ENCODE data around the gene IL16. TPM values are rescaled to one million over a fixed set of nuclear protein-coding genes. Genes with fewer than 3 reads are reported as not detected.
"Not testable (repeated sequence)": the region's sequence is repeated elsewhere in the genome, so short reads cannot be mapped to it uniquely, and the experiment has no call there.

IL16 gene
- total and polyA plus RNA-seq, 4 experiments from 2014 or later: 190 to 400 (median 362) TPM

DNA sequence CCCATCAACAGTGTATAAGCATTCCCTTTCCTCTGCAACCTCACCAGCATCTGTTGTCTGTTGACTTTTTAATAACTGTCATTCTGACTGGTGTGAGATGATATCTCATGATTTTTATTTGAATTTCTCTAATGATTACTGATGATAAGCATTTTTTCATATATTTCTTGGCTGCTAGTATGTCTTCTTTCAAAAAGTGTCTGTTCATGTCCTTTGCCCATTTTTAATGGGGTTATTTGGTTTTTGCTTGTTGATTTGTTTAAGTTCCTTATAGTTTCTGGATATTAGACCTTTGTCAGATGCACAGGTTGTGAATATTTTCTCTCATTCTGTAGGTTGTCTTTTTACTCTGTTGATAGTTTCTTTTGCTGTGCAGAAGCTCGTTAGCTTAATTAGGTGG lies 11.3 kb downstream of the IL16 start:
- POLR2A ChIA-PET (ENCODE audit: partially characterized antibody); intact Hi-C loops (cut with micrococcal nuclease); H3K27me3 Mint-ChIP-seq: not testable (repeated sequence)

DNA sequence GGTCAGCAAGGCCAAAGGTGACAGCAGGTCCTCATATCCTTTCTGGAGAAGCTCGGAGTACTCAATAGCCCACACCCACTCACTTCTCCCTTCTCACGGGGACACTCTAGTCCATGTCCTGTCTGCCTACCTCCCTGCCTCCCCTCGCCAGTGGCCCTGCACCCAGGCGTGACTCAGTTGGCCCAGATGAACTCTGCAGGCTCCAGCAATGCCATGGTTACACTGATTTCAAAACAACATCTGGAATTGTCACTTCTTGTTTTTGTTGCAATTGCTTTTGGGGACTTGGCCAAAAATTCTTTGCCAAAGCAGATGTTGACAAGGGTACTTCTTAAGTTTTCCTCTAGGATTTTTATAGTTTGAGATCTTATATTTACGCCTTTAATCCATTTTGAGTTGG lies 13.0 kb downstream of the IL16 start:
- no peaks in the 10 kb centered on the region for H3K27me3 ChIP-seq (ENCODE audit: insufficient read depth, low read length)
- DNase-seq: no peak
- no peak overlapping the region for H3K4me3 ChIP-seq (ENCODE audit: low read length in 2 of 2)
- CTCF ChIA-PET (ENCODE audit: partially characterized antibody): no interaction called here
- Mint-ChIP-seq H3K36me3 (peaks cover 0 to 3% of the 10 kb centered on the region in 2 donors), H3K4me3 (no peak overlapping the region), H3K27me3 (peaks cover 7 to 9% of the 10 kb centered on the region in 2 donors), H3K27ac (no peak overlapping the region), H3K9me3 (peaks cover 0 to 30% (median 18%) of the 10 kb centered on the region in 8 donors), H3K4me1 (no peaks in the 10 kb centered on the region)
- POLR2A ChIA-PET (ENCODE audit: partially characterized antibody): no interaction called here
- H3K36me3 ChIP-seq (ENCODE audit: insufficient read depth, low read length): no peaks in the 10 kb centered on the region
- no peaks in the 10 kb centered on the region for H3K9me3 ChIP-seq (ENCODE audit: control insufficient read depth in 1 of 2, low read length in 2 of 2)
- H3K27ac ChIP-seq (ENCODE audit: low read depth, low read length): no peak overlapping the region
- intact Hi-C loops (cut with micrococcal nuclease): no loop called here
- H3K4me1 ChIP-seq (ENCODE audit: insufficient read depth, low read length): no peaks in the 10 kb centered on the region

More for the DNA sequence above, 11.3 kb downstream of the IL16 start:
- H3K27ac ChIP-seq (ENCODE audit: low read depth, low read length); H3K4me1 ChIP-seq (ENCODE audit: insufficient read depth, low read length); H3K4me3 Mint-ChIP-seq; DNase-seq; H3K27me3 ChIP-seq (ENCODE audit: insufficient read depth, low read length); H3K27ac Mint-ChIP-seq; H3K4me1 Mint-ChIP-seq; H3K36me3 ChIP-seq (ENCODE audit: insufficient read depth, low read length); H3K36me3 Mint-ChIP-seq; H3K9me3 ChIP-seq (ENCODE audit: control insufficient read depth in 1 of 2, low read length in 2 of 2); H3K4me3 ChIP-seq (ENCODE audit: low read length in 2 of 2): not testable (repeated sequence)
- CTCF ChIA-PET (ENCODE audit: partially characterized antibody): interaction anchor here (1.0 kb wide), 1 partner anchor 58 kb away, joined by 3 read pairs; no protein-coding TSS in a partner anchor
- H3K9me3 Mint-ChIP-seq: peaks cover 0 to 15% (median 5%) of the 10 kb centered on the region in 8 donors

DNA sequence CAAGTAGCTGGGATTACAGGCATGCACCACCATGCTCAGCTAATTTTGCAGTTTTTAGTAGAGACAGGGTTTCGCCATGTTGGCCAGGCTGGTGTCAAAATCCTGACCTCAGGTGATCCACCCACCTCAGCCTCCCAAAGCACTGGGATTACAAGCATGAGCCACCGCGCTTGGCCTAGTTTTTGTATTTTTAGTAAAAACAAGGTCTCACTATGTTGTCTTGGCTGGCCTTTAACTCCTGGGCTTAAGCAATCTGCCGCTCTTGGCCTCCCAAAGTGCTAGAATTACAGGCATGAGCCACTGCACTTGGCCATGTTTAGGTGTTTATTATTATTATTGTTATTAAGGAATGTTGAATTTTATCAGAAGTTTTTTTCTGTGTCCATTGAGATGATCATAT lies 14.7 kb downstream of the IL16 start:
- no peaks in the 10 kb centered on the region for H3K9me3 ChIP-seq (ENCODE audit: control insufficient read depth in 1 of 2, low read length in 2 of 2)
- ChIA-PET CTCF (ENCODE audit: partially characterized antibody) (no interaction called here), POLR2A (ENCODE audit: partially characterized antibody) (no interaction called here)
- intact Hi-C loops (cut with micrococcal nuclease): no loop called here
- no peaks in the 10 kb centered on the region for H3K4me1 ChIP-seq (ENCODE audit: insufficient read depth, low read length)
- no peaks in the 10 kb centered on the region for H3K27me3 ChIP-seq (ENCODE audit: insufficient read depth, low read length)
- H3K4me1 Mint-ChIP-seq: no peaks in the 10 kb centered on the region
- no peak overlapping the region for H3K4me3 Mint-ChIP-seq
- no peak overlapping the region for H3K4me3 ChIP-seq (ENCODE audit: low read length in 2 of 2)
- peaks cover 0 to 39% (median 26%) of the 10 kb centered on the region in 8 donors for H3K9me3 Mint-ChIP-seq
- H3K36me3 ChIP-seq (ENCODE audit: insufficient read depth, low read length): no peaks in the 10 kb centered on the region
- no peak for DNase-seq
- no peak overlapping the region for H3K27ac Mint-ChIP-seq
- H3K27me3 Mint-ChIP-seq: peaks cover 8 to 12% of the 10 kb centered on the region in 2 donors
- peaks cover 0 to 9% of the 10 kb centered on the region in 2 donors for H3K36me3 Mint-ChIP-seq
- no peak overlapping the region for H3K27ac ChIP-seq (ENCODE audit: low read depth, low read length)

DNA sequence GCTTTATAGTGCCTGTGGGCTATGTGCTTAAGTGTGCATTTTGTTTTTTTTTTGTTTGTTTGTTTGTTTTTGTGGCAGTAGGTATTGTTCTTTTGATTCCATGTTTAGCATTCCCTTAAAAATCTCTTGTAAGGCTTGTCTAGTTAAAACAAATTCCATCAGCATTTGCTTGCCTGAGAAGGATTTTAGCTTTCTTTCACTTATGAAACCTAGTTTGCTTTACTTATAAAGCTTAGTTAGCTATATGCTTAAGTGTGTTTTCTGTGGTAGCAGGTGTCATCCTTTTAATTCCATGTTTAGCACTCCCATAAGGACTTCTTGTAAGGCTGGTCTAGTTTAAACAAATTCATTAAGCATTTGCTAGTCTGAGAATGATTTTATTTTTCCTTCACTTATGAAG lies 17.3 kb downstream of the IL16 start:
- no peak overlapping the region for H3K27ac ChIP-seq (ENCODE audit: low read depth, low read length)
- no peaks in the 10 kb centered on the region for H3K4me1 Mint-ChIP-seq
- H3K36me3 ChIP-seq (ENCODE audit: insufficient read depth, low read length): no peaks in the 10 kb centered on the region
- ChIA-PET POLR2A (ENCODE audit: partially characterized antibody) (no interaction called here), CTCF (ENCODE audit: partially characterized antibody) (interaction anchor here (1.0 kb wide), 1 partner anchor 52 kb away, joined by 4 read pairs; no protein-coding TSS in a partner anchor)
- H3K4me1 ChIP-seq (ENCODE audit: insufficient read depth, low read length): no peaks in the 10 kb centered on the region
- intact Hi-C loops (cut with micrococcal nuclease): no loop called here
- peaks cover 8 to 9% of the 10 kb centered on the region in 2 donors for H3K27me3 Mint-ChIP-seq
- H3K9me3 ChIP-seq (ENCODE audit: control insufficient read depth in 1 of 2, low read length in 2 of 2): no peaks in the 10 kb centered on the region
- DNase-seq: no peak
- no peak overlapping the region for H3K4me3 Mint-ChIP-seq
- no peak overlapping the region for H3K4me3 ChIP-seq (ENCODE audit: low read length in 2 of 2)
- no peak overlapping the region for H3K27ac Mint-ChIP-seq
- H3K36me3 Mint-ChIP-seq: peaks cover 0 to 9% of the 10 kb centered on the region in 2 donors
- no peaks in the 10 kb centered on the region for H3K27me3 ChIP-seq (ENCODE audit: insufficient read depth, low read length)
- H3K9me3 Mint-ChIP-seq: peaks cover 0 to 28% (median 21%) of the 10 kb centered on the region in 8 donors

DNA sequence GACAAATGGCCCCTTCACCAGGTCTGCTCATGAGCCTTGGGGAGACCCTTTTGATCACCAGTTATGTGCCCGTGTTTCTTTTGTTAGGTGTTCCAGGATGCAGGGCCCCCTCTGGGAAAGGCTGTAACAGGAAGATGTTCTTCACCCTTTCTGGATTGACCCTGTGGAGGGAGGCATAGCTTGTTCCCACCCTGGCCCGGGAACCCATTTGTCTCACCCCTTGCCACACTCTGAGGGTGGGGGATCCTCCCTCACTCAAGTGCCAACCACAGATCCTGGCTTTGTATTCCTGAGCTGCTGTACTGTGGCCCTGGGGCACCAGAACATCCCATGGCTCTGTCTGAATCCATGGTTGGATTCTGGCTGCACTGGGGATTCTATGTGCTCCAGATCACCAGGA lies 18.9 kb downstream of the IL16 start:
- peaks cover 0 to 28% (median 21%) of the 10 kb centered on the region in 8 donors for H3K9me3 Mint-ChIP-seq
- Histone ChIP-seq H3K4me3 (ENCODE audit: low read length in 2 of 2) (no peak overlapping the region), H3K4me1 (ENCODE audit: insufficient read depth, low read length) (no peaks in the 10 kb centered on the region), H3K9me3 (ENCODE audit: control insufficient read depth in 1 of 2, low read length in 2 of 2) (no peaks in the 10 kb centered on the region), H3K36me3 (ENCODE audit: insufficient read depth, low read length) (no peaks in the 10 kb centered on the region), H3K27ac (ENCODE audit: low read depth, low read length) (no peak overlapping the region), H3K27me3 (ENCODE audit: insufficient read depth, low read length) (no peaks in the 10 kb centered on the region)
- no peaks in the 10 kb centered on the region for H3K4me1 Mint-ChIP-seq
- H3K27me3 Mint-ChIP-seq: peaks cover 11 to 13% of the 10 kb centered on the region in 2 donors
- ChIA-PET POLR2A (ENCODE audit: partially characterized antibody) (no interaction called here), CTCF (ENCODE audit: partially characterized antibody) (interaction anchor here (1.0 kb wide), 1 partner anchor 51 kb away, joined by 3 read pairs; no protein-coding TSS in a partner anchor)
- peaks cover 0 to 9% of the 10 kb centered on the region in 2 donors for H3K36me3 Mint-ChIP-seq
- no peak overlapping the region for H3K4me3 Mint-ChIP-seq
- intact Hi-C loops (cut with micrococcal nuclease): no loop called here
- DNase-seq: no peak
- no peak overlapping the region for H3K27ac Mint-ChIP-seq

DNA sequence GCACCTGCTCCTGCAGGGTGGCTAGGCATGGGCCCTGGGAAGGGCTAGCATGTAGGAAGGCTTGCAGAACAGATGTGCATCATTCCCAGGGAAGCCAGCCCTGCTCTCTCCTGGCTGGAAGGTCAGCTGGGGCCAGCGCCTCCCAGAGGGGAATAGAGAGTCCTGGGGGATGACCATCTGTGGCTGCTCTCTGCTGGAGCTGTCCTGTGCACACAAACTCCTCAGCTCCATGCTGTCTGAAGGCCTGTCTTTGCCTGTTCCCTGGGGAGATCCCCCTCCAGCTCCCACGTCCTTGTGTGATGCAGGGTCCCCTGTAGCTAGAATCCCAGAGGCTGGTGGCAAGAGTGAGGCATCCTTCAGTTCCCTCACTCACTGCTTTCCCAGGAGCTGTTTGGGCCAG lies 19.3 kb downstream of the IL16 start:
- POLR2A ChIA-PET (ENCODE audit: partially characterized antibody): no interaction called here
- H3K4me3 Mint-ChIP-seq: no peak overlapping the region
- H3K27ac Mint-ChIP-seq: no peak overlapping the region
- H3K4me1 ChIP-seq (ENCODE audit: insufficient read depth, low read length): no peaks in the 10 kb centered on the region
- H3K36me3 ChIP-seq (ENCODE audit: insufficient read depth, low read length): no peaks in the 10 kb centered on the region
- CTCF ChIA-PET (ENCODE audit: partially characterized antibody): interaction anchor here (0.8 kb wide), 1 partner anchor 50 kb away, joined by 3 read pairs; no protein-coding TSS in a partner anchor
- no peaks in the 10 kb centered on the region for H3K4me1 Mint-ChIP-seq
- peaks cover 0 to 28% (median 21%) of the 10 kb centered on the region in 8 donors for H3K9me3 Mint-ChIP-seq
- no peak overlapping the region for H3K27ac ChIP-seq (ENCODE audit: low read depth, low read length)
- peaks cover 11 to 18% of the 10 kb centered on the region in 2 donors for H3K27me3 Mint-ChIP-seq
- H3K4me3 ChIP-seq (ENCODE audit: low read length in 2 of 2): no peak overlapping the region
- no peak for DNase-seq
- H3K9me3 ChIP-seq (ENCODE audit: control insufficient read depth in 1 of 2, low read length in 2 of 2): no peaks in the 10 kb centered on the region
- no peaks in the 10 kb centered on the region for H3K27me3 ChIP-seq (ENCODE audit: insufficient read depth, low read length)
- H3K36me3 Mint-ChIP-seq: peaks cover 0 to 9% of the 10 kb centered on the region in 2 donors
- intact Hi-C loops (cut with micrococcal nuclease): no loop called here

DNA sequence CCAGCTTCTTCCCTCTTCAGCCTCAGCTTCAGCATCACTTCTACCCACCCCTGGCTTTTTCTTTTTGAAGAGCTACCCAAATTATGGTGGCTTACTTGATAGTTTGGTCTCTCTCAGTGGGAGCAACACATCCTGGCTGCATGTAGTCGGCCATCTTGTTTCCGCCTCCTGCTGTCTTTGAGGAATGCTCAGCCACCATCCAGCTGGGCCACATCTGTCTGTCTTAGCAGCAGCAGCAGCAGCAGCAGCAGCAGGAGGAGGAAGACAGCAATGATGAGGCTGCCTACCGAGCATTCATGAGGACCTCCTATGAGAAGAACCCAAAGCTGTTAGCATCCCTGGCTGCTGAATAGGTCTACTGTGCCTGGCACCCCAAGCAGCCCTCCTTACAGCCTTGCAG lies 19.7 kb downstream of the IL16 start:
- Mint-ChIP-seq H3K27ac (no peak overlapping the region), H3K4me1 (no peaks in the 10 kb centered on the region), H3K36me3 (peaks cover 0 to 9% of the 10 kb centered on the region in 2 donors), H3K9me3 (peaks cover 0 to 28% (median 21%) of the 10 kb centered on the region in 8 donors), H3K4me3 (no peak overlapping the region), H3K27me3 (peaks cover 11 to 18% of the 10 kb centered on the region in 2 donors)
- Histone ChIP-seq H3K4me1 (ENCODE audit: insufficient read depth, low read length) (no peaks in the 10 kb centered on the region), H3K27me3 (ENCODE audit: insufficient read depth, low read length) (no peaks in the 10 kb centered on the region), H3K36me3 (ENCODE audit: insufficient read depth, low read length) (no peaks in the 10 kb centered on the region), H3K27ac (ENCODE audit: low read depth, low read length) (no peak overlapping the region), H3K9me3 (ENCODE audit: control insufficient read depth in 1 of 2, low read length in 2 of 2) (no peaks in the 10 kb centered on the region), H3K4me3 (ENCODE audit: low read length in 2 of 2) (no peak overlapping the region)
- POLR2A ChIA-PET (ENCODE audit: partially characterized antibody): no interaction called here
- intact Hi-C loops (cut with micrococcal nuclease): no loop called here
- CTCF ChIA-PET (ENCODE audit: partially characterized antibody): interaction anchor here (0.8 kb wide), 1 partner anchor 49 kb away, joined by 3 read pairs; no protein-coding TSS in a partner anchor
- no peak for DNase-seq

Measured in CD4-positive, alpha-beta memory T cell (primary cell).